WERI-Rb-1 (cell line): ENCODE measurements around the gene ABCC4.
"Not testable (repeated sequence)": the region's sequence is repeated elsewhere in the genome, so short reads cannot be mapped to it uniquely, and the experiment has no call there.

ENCODE experiments used
- DNase-seq: peaks from one replicate; pipeline ENCODE4 v3.0.0-alpha.2; 2020
- H3K27ac ChIP-seq: fragments of 250-450 bp; sonication (Bioruptor Pico); 2 replicates; pipeline ENCODE4 v1.5.1; 2020; ENCODE audit warnings: mild to moderate bottlenecking, moderate library complexity
- H3K27me3 ChIP-seq: fragments of 250-450 bp; sonication (Bioruptor Pico); 2 replicates; pipeline ENCODE4 v1.5.1; 2021; ENCODE audit warnings: mild to moderate bottlenecking, low read depth, moderate library complexity; ENCODE audit not compliant: insufficient read depth, severe bottlenecking
- H3K36me3 ChIP-seq: fragments of 250-450 bp; sonication (Bioruptor Pico); 2 replicates; pipeline ENCODE4 v1.5.1; 2020; ENCODE audit warnings: mild to moderate bottlenecking, moderate library complexity
- H3K4me3 ChIP-seq: 2 replicates; pipeline ENCODE4 v1.5.1; 2011; ENCODE audit warnings: low read depth, mild to moderate bottlenecking, control low read depth, low read length
- H3K9me3 ChIP-seq: fragments of 250-450 bp; sonication (Bioruptor Pico); 2 replicates; pipeline ENCODE4 v1.5.1; 2021; ENCODE audit warnings: mild to moderate bottlenecking, moderate library complexity; ENCODE audit not compliant: severe bottlenecking
- TF ChIP-seq, protein P1 (sequence below): IDR thresholded peaks from 2 replicates; pipeline ENCODE4 v1.5.1; 2011; ENCODE audit warnings: low read depth, mild to moderate bottlenecking, control low read depth, inconsistent platforms, low read length

Gene ABCC4

GRCh38 chr13:95279016-95279415 lies 22.2 kb downstream of the ABCC4 start:
- no peak overlapping the region for H3K4me3 ChIP-seq
- TF ChIP-seq, protein P1, sequence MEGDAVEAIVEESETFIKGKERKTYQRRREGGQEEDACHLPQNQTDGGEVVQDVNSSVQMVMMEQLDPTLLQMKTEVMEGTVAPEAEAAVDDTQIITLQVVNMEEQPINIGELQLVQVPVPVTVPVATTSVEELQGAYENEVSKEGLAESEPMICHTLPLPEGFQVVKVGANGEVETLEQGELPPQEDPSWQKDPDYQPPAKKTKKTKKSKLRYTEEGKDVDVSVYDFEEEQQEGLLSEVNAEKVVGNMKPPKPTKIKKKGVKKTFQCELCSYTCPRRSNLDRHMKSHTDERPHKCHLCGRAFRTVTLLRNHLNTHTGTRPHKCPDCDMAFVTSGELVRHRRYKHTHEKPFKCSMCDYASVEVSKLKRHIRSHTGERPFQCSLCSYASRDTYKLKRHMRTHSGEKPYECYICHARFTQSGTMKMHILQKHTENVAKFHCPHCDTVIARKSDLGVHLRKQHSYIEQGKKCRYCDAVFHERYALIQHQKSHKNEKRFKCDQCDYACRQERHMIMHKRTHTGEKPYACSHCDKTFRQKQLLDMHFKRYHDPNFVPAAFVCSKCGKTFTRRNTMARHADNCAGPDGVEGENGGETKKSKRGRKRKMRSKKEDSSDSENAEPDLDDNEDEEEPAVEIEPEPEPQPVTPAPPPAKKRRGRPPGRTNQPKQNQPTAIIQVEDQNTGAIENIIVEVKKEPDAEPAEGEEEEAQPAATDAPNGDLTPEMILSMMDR: no peak
- no peak overlapping the region for H3K27ac ChIP-seq
- H3K27me3 ChIP-seq: no peaks in the 10 kb centered on the region
- no peak for DNase-seq
- no peaks in the 10 kb centered on the region for H3K9me3 ChIP-seq
- H3K36me3 ChIP-seq: no peaks in the 10 kb centered on the region; the same call in 1 of the 2 replicates

DNA sequence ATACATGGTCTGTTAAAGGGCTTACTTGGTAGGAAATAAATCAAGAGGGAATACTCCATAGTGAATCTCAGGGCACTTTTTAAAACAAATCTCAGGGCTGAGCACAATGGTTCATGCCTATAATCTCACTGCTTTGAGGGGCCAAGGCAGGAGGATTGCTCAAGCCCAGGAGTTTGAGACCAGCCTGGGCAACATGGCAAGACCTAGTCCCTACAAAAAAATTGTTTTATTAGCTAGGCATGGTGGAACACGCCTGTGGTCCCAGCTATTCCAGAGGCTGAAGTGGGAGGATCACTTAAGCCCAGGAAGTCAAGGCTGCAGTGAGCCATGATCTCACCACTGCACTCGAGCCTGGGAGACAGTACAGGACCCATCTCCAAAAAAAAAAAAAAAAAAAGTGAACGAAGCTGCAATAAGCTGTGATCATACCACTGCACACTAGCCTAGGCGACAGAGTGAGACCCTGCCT lies 25.2 kb downstream of the ABCC4 start:
- no peak for DNase-seq
- Histone ChIP-seq H3K36me3 (no peaks in the 10 kb centered on the region; the same call in 1 of the 2 replicates), H3K27ac (no peak overlapping the region), H3K4me3 (no peak overlapping the region), H3K27me3 (no peaks in the 10 kb centered on the region), H3K9me3 (no peaks in the 10 kb centered on the region)
- TF ChIP-seq, protein P1: no peak

- DNase-seq: no peak
- H3K27ac ChIP-seq: peak overlapping the region; percentile 1; the same call in 1 of the 2 replicates
- H3K9me3 ChIP-seq: peaks cover 4% of the 10 kb centered on the region
- no peak overlapping the region for H3K4me3 ChIP-seq
- TF ChIP-seq, protein P1: no peak
- no peaks in the 10 kb centered on the region for H3K27me3 ChIP-seq
- no peaks in the 10 kb centered on the region; the same call in 1 of the 2 replicates for H3K36me3 ChIP-seq
Observed at GRCh38 chr13:95275322-95276036, 25.8 kb downstream of the ABCC4 start.

DNA sequence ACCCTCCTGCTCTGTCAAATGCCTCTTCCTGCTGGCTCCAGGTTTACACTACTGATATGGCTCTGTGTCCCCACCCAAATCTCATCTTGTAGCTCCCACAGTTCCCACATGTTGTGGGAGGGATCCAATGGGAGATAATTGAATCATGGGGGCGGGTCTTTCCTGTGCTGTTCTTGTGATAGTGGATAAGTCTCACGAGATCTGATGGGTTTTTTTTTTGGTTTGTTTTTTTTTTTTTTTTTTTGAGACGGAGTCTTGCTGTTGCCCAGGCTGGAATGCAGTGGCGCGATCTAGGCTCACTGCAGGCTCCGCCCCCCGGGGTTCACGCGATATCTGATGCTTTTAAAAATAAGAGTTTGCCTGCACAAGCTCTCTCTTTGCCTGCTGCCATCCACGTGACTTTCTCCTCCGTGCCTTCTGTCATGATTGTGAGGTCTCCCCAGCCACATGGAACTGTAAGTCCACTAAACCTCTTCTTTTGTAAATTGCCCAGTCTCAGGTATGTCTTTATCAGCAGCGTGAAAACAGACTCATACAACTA lies 27.6 kb downstream of the ABCC4 start:
- not testable (repeated sequence) for H3K27me3 ChIP-seq, H3K9me3 ChIP-seq, H3K36me3 ChIP-seq, DNase-seq, H3K4me3 ChIP-seq
- H3K27ac ChIP-seq: peak overlapping the region; percentile 80

- Histone ChIP-seq H3K4me3 (peak overlapping the region; percentile 21), H3K27ac (peak overlapping the region; percentile 80)
- DNase-seq: peak; percentile 56
- not testable (repeated sequence) for H3K9me3 ChIP-seq, H3K27me3 ChIP-seq, H3K36me3 ChIP-seq
Observed at GRCh38 chr13:95272076-95272475, 29.2 kb downstream of the ABCC4 start.

DNA sequence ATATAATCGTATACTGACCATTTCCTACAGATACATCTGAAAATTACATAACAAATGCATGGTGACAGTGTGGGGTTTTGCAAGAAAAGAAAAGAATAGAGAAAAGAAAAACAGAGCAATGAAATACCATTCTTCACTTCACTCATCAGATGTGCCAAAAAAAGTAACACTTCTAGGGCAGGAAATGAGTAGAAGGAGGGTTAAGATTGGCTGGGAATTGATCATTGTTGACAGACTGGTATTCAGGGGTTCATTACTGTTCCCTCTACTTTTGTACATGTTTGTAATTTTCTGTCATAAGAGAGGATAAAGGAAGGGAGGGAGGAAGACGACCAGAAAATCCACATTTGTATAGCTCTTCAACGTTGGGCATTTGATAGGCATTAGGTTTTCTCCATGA lies 31.5 kb downstream of the ABCC4 start:
- H3K4me3 ChIP-seq: no peak overlapping the region
- peaks cover 22% of the 10 kb centered on the region for H3K9me3 ChIP-seq
- H3K27ac ChIP-seq: peak overlapping the region; percentile 24
- peaks cover 7% of the 10 kb centered on the region; the same call in 1 of the 2 replicates for H3K36me3 ChIP-seq
- H3K27me3 ChIP-seq: no peaks in the 10 kb centered on the region
- DNase-seq: no peak
- TF ChIP-seq, protein P1: no peak

DNA sequence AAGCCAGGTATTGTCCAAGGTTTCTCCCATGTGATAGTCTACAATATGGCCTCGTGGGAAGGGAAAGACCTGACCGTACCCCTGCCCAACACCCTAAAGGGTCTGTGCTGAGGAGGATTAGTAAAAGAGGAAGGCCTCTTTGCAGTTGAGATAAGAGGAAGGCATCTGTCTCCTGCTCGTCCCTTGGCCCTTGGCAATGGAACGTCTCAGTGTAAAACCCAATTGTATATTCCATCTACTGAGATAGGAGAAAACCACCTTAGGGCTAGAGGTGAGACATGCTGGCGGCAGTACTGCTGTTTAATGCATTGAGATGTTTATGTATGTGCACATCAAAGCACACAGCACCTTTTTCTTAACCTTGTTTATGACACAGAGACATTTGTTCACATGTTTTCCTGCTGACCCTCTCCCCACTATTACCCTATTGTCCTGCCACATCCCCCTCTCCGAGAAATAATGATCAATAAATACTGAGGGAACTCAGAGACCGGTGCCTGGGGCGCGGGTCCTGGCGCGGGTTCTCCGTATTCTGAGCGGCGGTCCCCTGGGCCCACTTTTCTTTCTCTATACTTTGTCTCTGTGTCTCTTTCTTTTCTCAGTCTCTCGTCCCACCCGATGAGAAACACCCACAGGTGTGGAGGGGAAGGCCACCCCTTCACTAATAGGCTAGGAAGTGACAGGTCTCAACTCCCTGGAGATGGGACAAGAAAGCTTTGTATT lies 32.7 kb downstream of the ABCC4 start:
- H3K27ac ChIP-seq: peak overlapping the region; percentile 29
- DNase-seq: peak; percentile 48
- not testable (repeated sequence) for H3K4me3 ChIP-seq, H3K36me3 ChIP-seq, H3K27me3 ChIP-seq
- peaks cover 22% of the 10 kb centered on the region for H3K9me3 ChIP-seq
